HuH-7.5 (cell line): ENCODE measurements around the gene TOE1.

Experiments
- DNase-seq: peaks from one replicate; pipeline ENCODE4 v3.0.0; 2011; ENCODE audit warnings: low spot score

TOE1 gene

DNA sequence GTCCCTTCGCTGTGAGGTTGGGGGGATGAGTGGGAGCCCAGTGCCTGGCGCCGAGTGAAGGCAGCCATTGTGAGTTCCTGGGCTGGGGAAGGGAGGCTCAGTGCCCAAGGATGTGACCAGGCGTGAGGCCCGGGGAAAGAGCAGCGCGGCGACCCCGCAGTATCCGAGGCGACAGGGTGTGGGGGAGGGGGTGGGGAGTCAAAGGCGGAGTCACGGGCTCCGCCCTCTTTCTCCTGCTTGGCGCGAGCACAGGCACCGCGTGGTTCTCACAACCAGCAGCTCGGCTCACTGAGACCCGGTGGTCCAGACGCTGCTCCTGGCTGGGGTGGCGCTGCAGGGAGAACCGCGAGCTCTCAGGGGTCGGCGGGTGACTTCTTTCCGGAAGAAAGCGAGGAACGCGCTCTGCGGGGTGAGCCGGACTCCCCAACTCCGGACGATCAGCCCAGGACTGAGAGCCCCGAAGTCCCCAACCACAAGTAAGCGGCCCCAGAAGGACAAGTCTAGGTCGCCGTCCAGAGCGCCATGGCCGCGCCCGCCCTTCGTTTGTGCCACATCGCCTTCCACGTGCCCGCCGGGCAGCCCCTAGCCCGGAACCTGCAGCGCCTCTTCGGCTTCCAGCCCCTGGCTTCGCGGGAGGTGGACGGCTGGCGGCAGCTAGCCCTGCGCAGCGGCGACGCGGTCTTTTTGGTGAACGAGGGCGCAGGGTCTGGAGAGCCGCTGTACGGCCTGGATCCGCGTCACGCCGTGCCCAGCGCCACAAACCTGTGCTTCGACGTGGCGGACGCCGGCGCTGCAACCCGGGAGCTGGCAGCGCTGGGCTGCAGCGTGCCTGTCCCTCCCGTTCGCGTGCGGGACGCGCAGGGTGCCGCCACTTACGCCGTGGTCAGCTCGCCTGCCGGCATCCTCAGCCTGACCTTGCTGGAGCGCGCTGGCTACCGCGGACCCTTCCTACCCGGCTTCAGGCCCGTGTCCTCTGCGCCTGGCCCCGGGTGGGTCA is 13.0 kb upstream of the TOE1 start, which contains the start of gene HPDL:
HPDL (plus strand) TSS at position 269 of the 997 bp plus-strand sequence; CDS start at position 523, 254 bp downstream.
- DNase-seq, result no peak

DNA sequence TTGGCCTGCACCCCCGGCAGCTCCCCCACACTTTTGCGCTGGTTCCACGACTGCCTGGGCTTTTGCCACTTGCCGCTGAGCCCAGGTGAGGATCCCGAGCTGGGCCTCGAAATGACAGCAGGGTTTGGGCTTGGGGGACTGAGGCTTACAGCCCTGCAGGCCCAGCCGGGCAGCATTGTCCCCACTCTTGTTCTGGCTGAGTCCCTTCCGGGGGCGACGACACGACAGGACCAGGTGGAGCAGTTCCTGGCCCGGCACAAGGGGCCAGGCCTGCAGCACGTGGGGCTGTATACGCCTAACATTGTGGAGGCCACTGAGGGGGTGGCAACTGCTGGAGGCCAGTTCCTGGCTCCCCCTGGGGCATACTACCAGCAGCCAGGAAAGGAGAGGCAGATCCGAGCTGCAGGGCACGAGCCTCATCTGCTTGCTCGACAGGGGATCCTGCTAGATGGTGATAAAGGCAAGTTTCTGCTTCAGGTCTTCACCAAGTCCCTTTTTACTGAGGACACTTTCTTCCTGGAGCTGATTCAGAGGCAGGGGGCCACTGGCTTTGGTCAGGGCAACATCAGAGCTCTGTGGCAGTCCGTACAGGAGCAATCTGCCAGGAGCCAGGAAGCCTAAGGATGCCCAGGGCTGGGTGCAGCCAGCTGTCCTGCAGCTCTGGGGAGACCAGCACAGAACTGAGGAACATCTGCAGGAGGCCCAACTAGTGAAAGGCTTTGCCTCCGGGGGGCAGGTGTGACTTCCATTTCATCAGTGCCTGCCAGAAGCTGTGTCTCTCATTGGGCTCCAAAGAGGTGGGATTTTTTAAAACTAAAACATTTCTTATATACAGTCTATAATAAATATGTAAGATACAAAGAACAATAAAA is 12.1 kb upstream of the TOE1 start:
- no peak for DNase-seq

DNA sequence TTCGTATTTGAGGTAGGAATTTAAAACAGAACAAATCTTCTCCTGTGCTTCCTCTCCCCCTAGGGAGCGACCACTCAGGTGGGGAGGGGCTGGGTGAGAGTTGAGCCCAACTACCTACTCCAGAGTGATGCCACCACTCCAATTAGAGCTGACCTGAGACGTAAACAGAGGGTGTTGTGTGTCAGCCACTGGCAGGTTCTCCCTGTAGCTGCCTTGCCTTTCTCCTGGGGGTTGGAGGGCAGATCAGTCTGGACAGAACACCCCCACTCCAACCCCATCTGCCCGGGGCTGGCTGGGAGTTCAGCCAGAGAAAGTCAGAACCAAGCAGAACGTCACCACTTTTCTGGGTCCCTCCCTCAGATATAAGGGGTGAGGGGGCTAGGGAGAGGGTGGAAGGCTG is 11.3 kb upstream of the TOE1 start:
- DNase-seq, result no peak

DNA sequence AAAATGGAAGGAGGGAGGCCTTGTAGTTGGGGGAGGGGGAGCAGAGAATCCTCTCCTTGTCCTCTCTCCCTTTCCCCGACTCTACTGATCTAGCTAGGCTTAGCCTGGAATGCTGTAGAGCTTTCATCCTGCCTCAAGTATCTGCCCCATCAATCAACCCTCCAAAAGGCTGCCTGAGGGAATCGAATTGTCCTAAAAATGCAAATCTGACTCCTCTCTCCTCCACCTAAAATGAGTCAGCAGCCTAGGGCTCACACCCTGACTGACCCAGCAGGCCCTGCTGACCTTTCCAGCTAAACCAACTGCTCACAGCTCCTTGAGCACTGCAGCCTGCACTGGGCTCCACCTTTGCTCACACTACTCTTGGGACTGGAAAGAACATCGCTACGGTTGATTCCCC is 10.5 kb upstream of the TOE1 start:
- DNase-seq, result no peak

DNA sequence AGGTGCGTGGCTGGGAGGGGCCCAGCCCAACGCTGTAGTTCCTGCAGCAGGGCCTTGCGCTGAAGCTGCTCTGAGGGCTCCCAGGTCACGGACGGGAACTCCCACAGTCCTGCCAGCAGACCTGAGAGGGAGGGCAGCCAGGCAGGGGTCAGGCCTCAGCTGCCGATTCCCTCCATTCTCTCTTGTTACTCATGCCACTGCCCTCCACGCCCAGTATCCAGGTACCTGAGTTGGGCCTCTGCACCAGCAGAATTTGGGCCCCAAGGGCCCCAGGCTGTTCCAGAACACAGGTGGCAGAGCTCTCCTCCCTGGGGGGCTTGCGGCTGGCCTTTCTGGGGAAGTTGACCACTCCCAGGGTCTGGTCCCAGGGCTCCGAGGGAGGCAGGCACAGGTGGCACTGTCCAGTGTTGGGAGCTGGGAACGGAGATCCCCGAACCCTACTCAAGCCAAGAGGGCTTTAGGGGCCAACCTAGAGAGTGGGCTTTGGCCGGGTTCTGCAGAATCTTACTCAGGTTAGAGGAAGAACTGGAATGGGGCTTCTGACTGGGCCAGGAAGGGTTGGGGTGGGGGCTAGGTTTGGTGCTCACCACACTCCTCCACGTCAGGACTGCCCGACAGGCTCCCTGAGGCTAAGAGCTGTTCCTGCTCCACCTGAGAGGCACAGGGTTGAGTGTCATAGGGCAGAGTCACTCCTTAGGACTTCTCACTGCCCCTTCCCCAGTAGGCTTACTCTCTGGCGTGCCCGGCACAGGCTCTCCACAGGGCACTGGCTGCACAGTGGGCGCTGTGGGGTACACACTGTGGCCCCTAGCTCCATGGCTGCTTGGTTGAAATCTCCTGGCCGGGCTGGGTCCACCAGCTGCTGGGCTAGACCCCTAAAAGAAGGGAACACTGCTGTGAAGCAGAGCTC is 8.3 kb upstream of the TOE1 start:
- no peak for DNase-seq

DNA sequence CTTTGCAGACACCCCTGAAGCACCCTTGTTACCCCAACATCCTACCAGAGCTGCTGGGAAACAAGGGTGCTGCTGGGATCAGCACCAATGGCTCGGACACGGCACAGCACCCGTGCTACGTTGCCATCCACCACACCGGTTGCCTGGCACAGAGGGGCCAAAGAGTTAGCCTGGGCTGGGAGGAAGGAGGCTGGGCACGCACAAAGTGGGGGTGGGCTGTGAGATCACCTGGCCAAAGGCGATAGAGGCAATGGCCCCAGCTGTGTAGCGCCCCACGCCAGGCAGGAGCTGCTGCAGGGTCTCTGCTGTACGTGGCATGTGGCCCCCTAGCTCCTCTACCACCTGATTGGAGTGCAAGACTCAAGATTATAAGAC is 7.6 kb upstream of the TOE1 start:
- no peak for DNase-seq

DNA sequence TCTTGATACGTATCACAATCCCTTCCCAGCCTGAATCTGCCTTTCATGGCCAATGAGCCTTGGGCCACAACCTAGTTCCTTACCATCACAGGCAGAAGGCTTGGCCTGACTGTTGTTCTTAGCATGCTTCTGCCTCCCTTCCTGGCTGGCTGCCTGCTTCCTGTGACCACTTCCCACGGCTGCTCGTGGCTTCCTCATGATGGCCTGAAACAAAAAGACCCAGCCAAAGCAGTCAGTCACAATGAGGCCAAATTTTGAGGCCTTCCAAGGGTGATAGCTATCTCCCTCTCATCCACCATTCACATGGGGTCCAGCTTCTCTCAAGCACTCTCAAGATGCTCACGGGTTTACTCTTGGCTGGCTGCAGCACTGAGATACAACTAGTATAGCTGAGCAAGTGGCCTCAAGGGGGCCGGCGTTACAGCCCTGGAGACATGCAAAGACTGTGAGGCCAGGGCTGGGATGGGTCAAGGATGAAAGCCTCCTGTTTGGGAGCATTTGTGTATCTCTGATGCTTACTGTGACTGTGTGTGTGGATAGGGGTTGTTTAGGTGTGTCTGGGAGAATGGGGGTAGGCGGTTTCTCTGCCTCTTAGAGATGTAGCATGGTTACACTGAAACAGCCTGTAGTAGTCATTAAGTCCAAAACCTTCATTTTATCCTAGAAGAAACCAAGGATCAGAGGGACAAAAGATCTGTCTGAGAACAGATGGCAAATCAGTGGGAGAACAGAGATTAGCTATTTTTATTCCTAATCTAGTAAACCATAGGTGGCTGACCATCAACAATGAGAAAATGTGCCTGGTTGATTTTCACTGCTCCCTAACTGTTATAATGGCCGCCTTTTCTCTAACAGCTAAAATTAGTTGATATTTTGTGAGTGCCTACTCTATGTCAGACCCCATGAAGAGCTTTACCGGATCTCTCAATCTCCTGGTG is 5.4 kb upstream of the TOE1 start:
- no peak for DNase-seq

DNA sequence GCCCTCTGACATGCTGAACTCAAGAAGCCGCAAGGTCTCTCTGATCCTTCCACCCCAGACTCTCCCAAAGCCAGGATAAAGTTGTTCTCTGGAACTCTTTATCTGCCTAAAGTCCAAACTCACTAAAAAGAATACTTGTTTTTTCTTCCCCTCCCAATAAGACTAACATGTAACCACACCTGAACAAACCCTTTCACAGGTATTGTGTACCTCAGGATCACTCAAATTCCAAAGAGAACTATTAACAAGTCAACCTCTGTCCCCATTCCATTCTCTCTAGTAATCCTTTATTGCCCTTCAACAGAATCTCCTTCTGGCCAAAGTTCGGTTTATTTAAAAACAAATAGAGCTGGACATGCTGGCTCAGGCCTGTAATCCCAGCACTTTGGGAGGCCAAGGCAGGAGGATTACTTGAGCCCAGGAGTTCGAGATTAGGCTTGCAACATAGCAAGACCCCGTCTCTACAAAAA is 4.1 kb upstream of the TOE1 start:
- peak; percentile 68 for DNase-seq

DNA sequence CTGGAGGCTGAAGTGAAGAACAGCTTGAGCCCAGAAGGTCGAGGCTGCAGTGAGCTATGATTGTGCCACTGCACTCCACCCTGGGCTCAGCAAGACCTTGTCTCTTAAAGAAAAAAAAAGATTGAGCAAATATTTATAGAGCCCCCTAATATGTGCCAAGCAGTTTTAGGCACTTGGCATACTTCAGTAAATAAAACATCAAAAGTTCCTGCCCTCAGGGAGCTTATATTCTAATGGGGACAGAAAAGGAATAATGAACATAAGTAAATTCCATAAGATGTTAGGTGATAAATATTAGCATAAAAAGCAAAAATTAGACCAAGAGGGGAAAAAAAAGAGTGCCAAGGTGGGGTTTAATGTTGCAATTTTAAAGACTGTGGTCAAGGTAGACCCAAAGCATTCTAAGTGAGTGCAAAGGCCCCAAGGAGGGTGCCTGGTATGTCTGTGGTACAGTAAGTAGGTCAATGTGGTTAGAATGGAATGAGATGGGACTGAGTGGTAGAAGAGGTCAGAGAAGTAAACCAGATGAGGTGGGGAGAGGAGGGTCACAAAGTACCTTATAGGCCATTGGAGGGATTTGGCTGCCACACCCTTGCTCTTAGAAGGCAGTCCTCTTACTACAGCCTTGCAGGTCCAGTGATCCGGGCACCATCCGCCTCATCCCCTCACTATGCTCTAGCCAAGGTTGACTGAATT is 2.2 kb upstream of the TOE1 start:
- DNase-seq, result no peak

DNA sequence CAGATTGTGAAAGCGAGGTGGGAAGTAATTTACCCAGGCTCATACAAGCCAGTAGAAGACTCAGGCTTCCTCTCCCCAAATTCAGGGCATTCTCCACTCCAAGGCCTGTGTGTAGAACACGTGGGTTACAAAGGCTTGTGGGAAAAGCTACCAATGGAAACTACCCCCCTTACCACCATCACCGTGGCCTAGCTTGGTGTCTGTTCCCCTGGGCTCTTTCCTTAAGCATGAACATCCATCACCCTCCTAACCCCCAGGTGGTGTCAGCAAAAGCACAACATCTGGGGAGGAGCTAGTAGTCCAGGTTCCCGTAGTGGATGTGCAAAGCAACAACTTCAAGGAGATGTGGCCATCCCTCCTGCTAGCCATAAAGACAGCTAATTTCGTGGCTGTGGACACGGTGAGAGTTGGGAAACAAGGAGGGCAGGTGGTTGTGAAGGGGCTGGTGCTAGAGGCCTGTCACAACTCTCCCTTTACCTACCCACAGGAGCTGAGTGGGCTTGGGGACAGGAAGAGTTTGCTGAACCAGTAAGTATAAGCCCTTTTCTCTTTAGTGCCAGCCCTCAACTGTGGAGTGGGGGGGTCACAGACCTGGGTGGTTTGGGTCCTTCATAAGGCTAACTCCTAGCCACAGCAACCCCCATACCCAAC is 971 bp downstream of the TOE1 start:
- no peak for DNase-seq

DNA sequence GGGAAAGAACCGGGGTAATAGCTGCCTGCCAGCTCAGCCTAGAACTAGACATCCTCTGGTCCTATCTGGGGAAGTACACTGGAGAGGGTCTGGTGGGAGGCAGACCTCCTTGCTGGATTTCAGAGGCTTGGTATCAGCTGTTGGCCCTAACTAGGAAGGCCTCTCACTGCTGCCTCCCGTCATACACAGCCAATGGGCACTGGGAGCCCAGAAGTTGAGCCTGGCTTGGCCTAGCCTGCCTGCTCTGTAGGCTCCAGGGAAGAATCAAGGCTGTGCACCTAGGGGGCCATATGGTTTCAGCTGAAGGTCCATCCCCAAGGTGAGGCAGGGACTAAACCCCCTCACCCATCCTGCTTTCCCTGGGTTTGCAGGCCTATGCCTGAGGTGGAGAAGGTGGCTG is 4.5 kb downstream of the TOE1 start:
- DNase-seq, result no peak

DNA sequence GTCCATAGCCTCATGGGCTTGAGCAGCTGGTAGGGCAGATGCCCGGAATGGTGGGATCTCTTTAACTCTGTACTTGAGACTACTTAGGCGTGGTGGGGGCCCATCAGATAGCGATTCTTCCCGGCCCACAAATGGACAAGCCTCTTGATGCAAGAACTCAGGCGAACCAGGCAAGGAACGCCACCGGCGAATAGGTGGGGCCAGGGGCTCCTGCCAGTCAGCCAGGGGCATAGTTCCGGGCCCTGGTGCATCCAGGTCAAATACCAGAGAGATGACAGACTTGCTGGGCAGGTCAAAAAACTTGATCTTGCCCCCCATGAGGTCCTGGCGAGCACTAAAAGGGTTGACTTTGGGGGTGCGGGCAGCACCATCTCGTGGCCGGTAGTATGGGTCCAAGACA is 5.0 kb downstream of the TOE1 start:
- DNase-seq, result no peak

DNA sequence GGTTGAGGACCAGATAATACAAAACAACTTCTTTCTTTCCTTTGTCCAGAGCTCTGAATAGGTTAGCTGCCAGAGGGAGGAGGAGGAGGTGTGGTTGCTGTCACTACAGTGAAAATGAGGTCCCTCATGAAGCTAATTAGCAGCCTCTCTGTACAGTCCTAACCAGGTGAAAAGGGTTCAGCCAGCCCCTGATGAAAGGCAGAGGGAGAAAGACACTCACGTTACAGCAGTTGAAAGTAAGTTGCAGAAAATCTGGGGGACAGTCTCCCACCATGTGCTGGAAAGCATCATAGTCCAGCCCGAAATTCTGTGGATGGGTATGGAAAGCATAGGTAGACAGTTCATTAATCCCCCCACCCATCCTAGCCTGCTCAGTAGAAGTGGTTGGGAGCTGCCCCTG is 6.5 kb downstream of the TOE1 start:
- no peak for DNase-seq

DNA sequence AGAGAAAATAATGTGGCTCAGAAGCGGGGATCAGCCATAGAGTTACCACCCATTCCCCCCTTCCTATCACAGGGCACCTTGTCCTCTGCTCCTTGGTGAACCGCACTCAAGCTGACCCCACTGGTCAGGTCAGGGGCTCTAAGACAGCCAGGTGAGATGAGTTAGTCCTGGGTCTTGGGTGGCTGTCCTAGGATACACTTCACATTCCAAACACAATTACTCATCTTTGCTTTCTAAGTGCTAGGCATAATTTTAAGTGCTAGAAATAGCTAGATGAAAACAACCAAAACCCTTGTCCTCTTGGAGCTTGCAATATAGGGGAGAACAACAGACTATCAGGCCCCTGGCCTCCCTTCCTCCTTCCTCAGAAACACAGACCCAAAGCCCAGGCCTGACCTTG is 8.1 kb downstream of the TOE1 start:
- no peak for DNase-seq

DNA sequence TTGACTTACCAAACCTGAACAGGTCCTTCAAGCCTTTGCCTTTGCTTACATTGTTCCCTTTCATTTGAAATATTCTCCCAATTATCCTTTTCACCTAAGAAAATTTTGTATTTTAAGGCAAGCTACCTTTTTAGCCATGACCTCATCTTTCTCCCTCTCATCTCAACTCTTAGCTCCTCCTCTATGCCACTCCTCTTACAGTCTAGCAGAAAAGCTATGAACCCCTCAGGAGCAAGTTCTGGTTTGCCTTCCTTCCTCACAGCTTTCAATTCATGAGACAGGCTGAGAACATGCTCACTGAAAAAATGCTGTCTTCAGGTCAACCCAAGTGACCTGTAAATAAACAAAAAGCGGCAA is 8.6 kb downstream of the TOE1 start:
- no peak for DNase-seq

DNA sequence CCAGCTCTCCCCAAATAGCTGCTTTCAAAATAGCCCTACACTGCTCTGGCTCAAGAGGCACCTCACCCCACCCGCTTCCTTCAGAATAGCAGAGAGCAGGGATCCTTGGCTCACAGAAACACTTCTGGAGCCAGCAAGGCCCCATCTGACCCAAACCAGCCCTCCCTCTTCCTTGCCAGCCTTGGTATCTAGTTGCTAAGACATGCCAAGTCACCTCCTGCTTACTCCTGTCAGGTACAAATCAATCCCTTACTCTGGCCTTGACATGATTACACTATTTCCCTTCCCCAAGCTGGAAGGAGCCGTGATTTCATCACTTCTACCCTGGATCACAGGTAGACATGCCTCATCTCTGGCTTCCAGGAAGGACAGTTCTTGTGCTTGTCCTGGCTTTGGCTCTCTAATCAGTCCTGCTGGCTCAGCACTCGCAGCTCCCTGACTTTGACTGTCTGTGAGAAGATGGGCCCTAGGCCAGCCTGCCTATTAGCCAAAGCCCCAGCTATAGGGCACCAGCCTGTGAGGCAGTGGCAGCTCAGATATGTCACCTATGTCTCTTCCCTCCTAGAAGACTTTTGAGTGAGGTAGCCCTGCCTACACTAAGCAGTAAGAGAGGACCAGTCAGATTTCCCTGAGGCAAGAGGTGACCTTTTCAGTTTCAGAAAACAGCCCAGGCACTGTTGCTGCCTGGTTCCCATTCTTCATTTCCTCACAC is 9.2 kb downstream of the TOE1 start:
- DNase-seq, result no peak

DNA sequence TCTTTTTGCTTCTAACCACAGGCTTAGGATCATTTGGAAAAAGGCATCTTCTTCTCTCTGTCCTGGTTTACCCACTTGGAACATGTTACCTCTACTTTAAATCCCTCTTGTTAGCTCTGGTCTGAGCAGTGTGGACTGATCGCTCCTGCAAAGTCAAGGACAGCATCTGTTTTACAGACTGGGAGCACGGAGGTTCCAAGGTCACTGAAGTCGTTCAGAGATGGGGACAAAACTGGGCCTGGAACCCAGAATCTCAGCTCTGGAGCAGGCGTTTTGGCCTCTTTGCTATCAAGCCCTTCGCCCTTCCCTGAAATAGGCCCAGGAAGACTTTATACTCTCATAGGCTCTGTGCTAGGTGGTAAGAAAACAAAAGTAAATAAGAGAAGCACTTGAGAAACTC is 11.5 kb downstream of the TOE1 start:
- no peak for DNase-seq

DNA sequence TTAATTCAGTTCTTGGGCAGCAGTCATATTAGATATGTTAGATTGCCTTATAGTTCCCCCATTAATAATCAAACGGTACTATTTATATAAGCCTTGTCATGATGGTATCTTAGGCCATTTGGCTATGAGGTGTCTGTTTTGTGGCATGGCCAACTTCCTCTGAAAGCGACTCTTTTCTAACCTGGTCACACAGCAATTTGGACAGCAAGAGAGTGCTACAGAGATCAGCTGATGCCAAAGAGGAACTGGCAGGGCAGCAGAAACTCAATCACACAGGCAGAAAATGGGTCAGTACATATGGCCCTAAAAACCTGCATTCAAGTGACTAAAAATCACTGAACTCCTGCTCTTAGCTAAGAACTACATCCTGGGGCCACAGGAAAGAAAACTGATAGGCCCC is 13.7 kb downstream of the TOE1 start:
- no peak for DNase-seq

DNA sequence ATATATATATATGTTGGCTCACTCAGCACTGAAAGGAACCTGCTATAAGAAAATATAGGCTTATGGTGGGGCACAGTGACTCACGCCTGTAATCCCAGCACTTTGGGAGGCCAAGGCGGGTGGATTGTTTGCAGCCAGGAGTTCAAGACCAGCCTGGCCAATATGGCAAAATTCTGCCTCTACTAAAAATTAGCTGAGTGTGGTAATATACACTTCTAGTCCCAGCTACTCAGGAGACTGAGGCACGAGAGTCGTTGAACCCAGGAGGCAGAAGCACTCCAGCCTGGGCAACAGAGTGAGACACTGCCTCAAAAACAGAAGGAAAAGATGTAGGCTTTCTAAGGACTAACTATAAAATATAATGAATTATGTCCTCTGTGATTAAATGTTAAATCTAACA is 14.9 kb downstream of the TOE1 start:
- no peak for DNase-seq
